A549 (cell line): ENCODE results near the gene MAP2. TPM values are rescaled to one million over a fixed set of nuclear protein-coding genes. Genes with fewer than 3 reads are reported as not detected.

Experiments
- ATAC-seq, 2 experiments: fragments of 200-7000 bp in 1 of 2; fragments of >200 bp in 1 of 2; cut with Nextera tagmentation in 1 of 2; cut with Tn5 transposase in 1 of 2; 3 replicates each; pipeline versions ENCODE4 v1.8.0 to v1.9.1; 2018 to 2020; ENCODE audit warnings: mild to moderate bottlenecking in 1 of 2, moderate library complexity in 1 of 2
- CTCF ChIA-PET: fragments of 300-600 bp; sonication (Branson Sonifier 250); formaldehyde crosslinking; extraction: SDS; loops from one replicate; lab custom pipeline; 2021; ENCODE audit warnings: antibody characterized with exemption, inconsistent platforms; lab: Yijun Ruan, JAX
- POLR2A ChIA-PET: fragments of 350-600 bp; formaldehyde crosslinking; extraction: SDS; loops from one replicate; lab custom pipeline; 2021; ENCODE audit warnings: antibody characterized with exemption, inconsistent platforms; lab: Yijun Ruan, JAX
- DNase-seq, 2 experiments: peaks; one replicate each; pipeline versions ENCODE4 v3.0.0 to v3.0.0-alpha.2; 2011 to 2016; ENCODE audit warnings: low read depth in 1 of 2, low spot score in 1 of 2
- FAIRE-seq: peaks from 2 replicates; lab custom pipeline; 2011; peaks lifted over from hg19 to GRCh38; lab: Jason Lieb, UNC
- H3K27ac ChIP-seq, 2 experiments: fragments of >200 bp; sonication (Bioruptor Twin); formaldehyde crosslinking; 3 replicates each; pipeline ENCODE4 v1.5.1; 2016 to 2017
- H3K4me1 ChIP-seq: fragments of >200 bp; sonication (Bioruptor Twin); formaldehyde crosslinking; 3 replicates; pipeline ENCODE4 v1.6.1; 2016
- H3K4me2 ChIP-seq: fragments of >200 bp; sonication (Bioruptor Twin); formaldehyde crosslinking; 3 replicates; pipeline ENCODE4 v1.6.1; 2016
- H3K4me3 ChIP-seq: fragments of >200 bp; sonication (Bioruptor Twin); formaldehyde crosslinking; 3 replicates; pipeline ENCODE4 v1.5.1; 2016
- H3K9me3 ChIP-seq: fragments of >200 bp; sonication (Bioruptor Twin); formaldehyde crosslinking; 3 replicates; pipeline ENCODE4 v1.6.1; 2016
- BHLHE40 ChIP-seq: IDR thresholded peaks from 2 replicates; pipeline ENCODE4 v1.6.1; 2012; ENCODE audit warnings: low read depth, low read length, inconsistent platforms
- CBX2 ChIP-seq: fragments of 200-600 bp; sonication (generic); IDR thresholded peaks from 2 replicates; pipeline ENCODE4 v1.6.1; 2016; ENCODE audit warnings: low read depth, mild to moderate bottlenecking, borderline replicate concordance
- CHD2 ChIP-seq: fragments of 150-350 bp; IDR thresholded peaks from 2 replicates; pipeline ENCODE4 v1.6.1; 2014; ENCODE audit warnings: low read length; ENCODE audit not compliant: partially characterized antibody
- CHD4 ChIP-seq: fragments of 200-600 bp; sonication (generic); IDR thresholded peaks from 2 replicates; pipeline ENCODE4 v1.6.1; 2016; ENCODE audit warnings: antibody characterized with exemption, mild to moderate bottlenecking, borderline replicate concordance
- EHMT2 ChIP-seq: fragments of 200-600 bp; sonication (generic); IDR thresholded peaks from 2 replicates; pipeline ENCODE4 v1.6.1; 2016; ENCODE audit warnings: antibody characterized with exemption, low read depth, mild to moderate bottlenecking, moderate library complexity
- EP300 ChIP-seq, 2 experiments: fragments of >200 bp; sonication (Bioruptor Twin); formaldehyde crosslinking; IDR thresholded peaks; 2 replicates in 1 of 2; 3 replicates in 1 of 2; pipeline ENCODE4 v1.6.1; 2016 to 2017
- GATA3 ChIP-seq: IDR thresholded peaks from 2 replicates; pipeline ENCODE4 v1.6.1; 2012; ENCODE audit warnings: borderline replicate concordance
- MAZ ChIP-seq: fragments of 150-350 bp; IDR thresholded peaks from 2 replicates; pipeline ENCODE4 v1.6.1; 2014; ENCODE audit warnings: antibody characterized with exemption, low read depth, low read length, borderline replicate concordance
- NFE2L2 ChIP-seq: fragments of 150-350 bp; conservative IDR thresholded peaks from 2 replicates; pipeline ENCODE4 v1.6.1; 2014; ENCODE audit warnings: low read length
- NPAS2 ChIP-seq: fragments of 250-450 bp; sonication (Bioruptor Pico); IDR thresholded peaks from 2 replicates; pipeline ENCODE4 v1.8.0; 2022; ENCODE audit warnings: mild to moderate bottlenecking, moderate library complexity, borderline replicate concordance
- NR3C1 ChIP-seq: fragments of >200 bp; sonication (Bioruptor Twin); formaldehyde crosslinking; IDR thresholded peaks from 3 replicates; pipeline ENCODE4 v1.6.1; 2017
- RAD21 ChIP-seq, 2 experiments: fragments of >200 bp in 1 of 2; sonication (Bioruptor Twin) in 1 of 2; formaldehyde crosslinking in 1 of 2; IDR thresholded peaks in 1 of 2; conservative IDR thresholded peaks in 1 of 2; 2 replicates in 1 of 2; 3 replicates in 1 of 2; pipeline ENCODE4 v1.6.1; 2012 to 2018; ENCODE audit warnings: inconsistent platforms in 1 of 2
- RARB ChIP-seq: fragments of 250-450 bp; sonication (Bioruptor Pico); IDR thresholded peaks from 2 replicates; pipeline ENCODE4 v1.8.0; 2021; ENCODE audit warnings: mild to moderate bottlenecking, moderate library complexity
- RCOR1 ChIP-seq: fragments of 150-350 bp; IDR thresholded peaks from 2 replicates; pipeline ENCODE4 v1.6.1; 2014; ENCODE audit warnings: antibody characterized with exemption, low read length, low read depth
- RFX5 ChIP-seq: fragments of 450-650 bp; IDR thresholded peaks from 2 replicates; pipeline ENCODE4 v1.7.1; 2014; ENCODE audit warnings: antibody characterized with exemption, mild to moderate bottlenecking, moderate library complexity
- TFCP2L1 ChIP-seq: fragments of 250-450 bp; sonication (Bioruptor Pico); IDR thresholded peaks from 2 replicates; pipeline ENCODE4 v1.5.0; 2021; ENCODE audit warnings: mild to moderate bottlenecking
- ZC3H11A ChIP-seq: fragments of 450-650 bp; IDR thresholded peaks from 2 replicates; pipeline ENCODE4 v1.6.1; 2014; ENCODE audit warnings: antibody characterized with exemption, mild to moderate bottlenecking
- ZFP36 ChIP-seq: fragments of 450-650 bp; IDR thresholded peaks from 2 replicates; pipeline ENCODE4 v1.6.1; 2014; ENCODE audit warnings: borderline replicate concordance; ENCODE audit not compliant: partially characterized antibody
- ZNF302 ChIP-seq: fragments of 250-450 bp; sonication (Bioruptor Pico); IDR thresholded peaks from 2 replicates; pipeline ENCODE4 v1.9.0; 2021; ENCODE audit warnings: inconsistent platforms, mild to moderate bottlenecking, moderate library complexity
- ZSCAN20 ChIP-seq: fragments of 250-450 bp; sonication (Bioruptor Pico); IDR thresholded peaks from 2 replicates; pipeline ENCODE4 v1.8.0; 2022; ENCODE audit warnings: mild to moderate bottlenecking, moderate library complexity
- WGBS: methylation state at CpG from one replicate; pipeline ENCODE4 v1.1.6; 2017; ENCODE audit errors: missing lambda C conversion rate; 5-methylcytosine and 5-hydroxymethylcytosine counted together
- polyA plus RNA-seq, 4 experiments: library from polyadenylated mRNA; depleted of rRNA in 3 of 4; stranded (reverse); fragments of >200 nt; fragmentation: RNase III in 1 of 4; extraction: RNeasy Plus Mini Kit Qiagen cat#74134 plus additional on column Dnase treatment in 1 of 4; gene quantifications; 2 replicates in 3 of 4; 3 replicates in 1 of 4; pipeline ENCODE4 v1.2.3, GENCODE V29; 2011 to 2017
- TF ChIP-seq, protein P1 (sequence below): IDR thresholded peaks from 2 replicates; pipeline ENCODE4 v1.6.1; 2012
- TF ChIP-seq, protein P2 (sequence below): fragments of >200 bp; sonication (Bioruptor Twin); formaldehyde crosslinking; IDR thresholded peaks from 2 replicates; pipeline ENCODE4 v1.6.1; 2016
- TF ChIP-seq, protein P3 (sequence below): fragments of >200 bp; sonication (Bioruptor Twin); formaldehyde crosslinking; IDR thresholded peaks from 3 replicates; pipeline ENCODE4 v1.5.1; 2016
- TF ChIP-seq, protein P4 (sequence below): fragments of >200 bp; sonication (Bioruptor Twin); formaldehyde crosslinking; IDR thresholded peaks from 3 replicates; pipeline ENCODE4 v1.6.1; 2016
- TF ChIP-seq, protein P5 (sequence below): fragments of 250-450 bp; sonication (Bioruptor Pico); IDR thresholded peaks from 2 replicates; pipeline ENCODE4 v1.5.0; 2020; ENCODE audit warnings: low read depth, mild to moderate bottlenecking, moderate library complexity
- TF ChIP-seq, protein P6 (sequence below): fragments of 250-450 bp; sonication (Bioruptor Pico); IDR thresholded peaks from 2 replicates; pipeline ENCODE4 v1.5.0; 2021; ENCODE audit warnings: mild to moderate bottlenecking, moderate library complexity, borderline replicate concordance

Gene MAP2
- polyA plus RNA-seq, 2 of the 4 experiments (the other 2 are of a cell fraction): 0.53 to 1.8 TPM

DNA sequence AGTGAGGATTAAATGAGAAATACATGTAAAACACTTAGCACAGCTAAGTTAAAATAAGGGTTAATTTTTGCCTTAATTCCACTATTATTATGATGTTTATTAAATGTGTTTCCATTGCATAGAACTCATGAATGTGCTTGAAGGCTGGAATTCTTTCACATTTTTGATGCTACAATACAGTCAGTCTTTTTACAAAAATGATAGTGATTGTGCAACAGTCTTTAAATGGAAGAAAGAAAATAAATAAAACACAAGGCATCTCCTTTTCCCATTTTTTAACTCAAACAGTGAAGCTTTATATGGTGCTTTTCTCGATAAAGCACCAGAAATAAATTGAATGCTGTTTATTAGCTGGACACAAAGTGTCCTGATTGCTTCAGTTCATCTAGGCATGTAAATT is 123.9 kb downstream of the MAP2 start:
- H3K4me3 ChIP-seq: no peak overlapping the region
- ChIA-PET POLR2A (no interaction called here), CTCF (interaction anchor here (0.9 to 1.3 kb wide), 2 partner anchors 122 to 124 kb away, joined by 3 read pairs; no protein-coding TSS in a partner anchor)
- no peak for TF ChIP-seq RCOR1
- TF ChIP-seq TFCP2L1 (CRISPR knock-in tag): no peak
- no peak for TF ChIP-seq BHLHE40
- no peak for TF ChIP-seq NR3C1
- TF ChIP-seq, protein P1, sequence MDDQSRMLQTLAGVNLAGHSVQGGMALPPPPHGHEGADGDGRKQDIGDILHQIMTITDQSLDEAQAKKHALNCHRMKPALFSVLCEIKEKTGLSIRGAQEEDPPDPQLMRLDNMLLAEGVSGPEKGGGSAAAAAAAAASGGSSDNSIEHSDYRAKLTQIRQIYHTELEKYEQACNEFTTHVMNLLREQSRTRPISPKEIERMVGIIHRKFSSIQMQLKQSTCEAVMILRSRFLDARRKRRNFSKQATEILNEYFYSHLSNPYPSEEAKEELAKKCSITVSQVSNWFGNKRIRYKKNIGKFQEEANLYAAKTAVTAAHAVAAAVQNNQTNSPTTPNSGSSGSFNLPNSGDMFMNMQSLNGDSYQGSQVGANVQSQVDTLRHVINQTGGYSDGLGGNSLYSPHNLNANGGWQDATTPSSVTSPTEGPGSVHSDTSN: no peak
- no peak for TF ChIP-seq CHD2
- TF ChIP-seq ZC3H11A: no peak
- no peak for TF ChIP-seq RFX5
- no peak for TF ChIP-seq EP300 (IDR thresholded peaks at IDR 0.05)
- no peak for TF ChIP-seq ZFP36
- TF ChIP-seq, protein P2, sequence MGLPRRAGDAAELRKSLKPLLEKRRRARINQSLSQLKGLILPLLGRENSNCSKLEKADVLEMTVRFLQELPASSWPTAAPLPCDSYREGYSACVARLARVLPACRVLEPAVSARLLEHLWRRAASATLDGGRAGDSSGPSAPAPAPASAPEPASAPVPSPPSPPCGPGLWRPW: no peak
- TF ChIP-seq RAD21 (conservative IDR thresholded peaks at IDR 0.05 in 1 of 2, IDR thresholded peaks at IDR 0.05 in 1 of 2): no peak
- TF ChIP-seq NFE2L2: no peak
- no peak for TF ChIP-seq RARB
- no peak for TF ChIP-seq EHMT2
- TF ChIP-seq, protein P3, sequence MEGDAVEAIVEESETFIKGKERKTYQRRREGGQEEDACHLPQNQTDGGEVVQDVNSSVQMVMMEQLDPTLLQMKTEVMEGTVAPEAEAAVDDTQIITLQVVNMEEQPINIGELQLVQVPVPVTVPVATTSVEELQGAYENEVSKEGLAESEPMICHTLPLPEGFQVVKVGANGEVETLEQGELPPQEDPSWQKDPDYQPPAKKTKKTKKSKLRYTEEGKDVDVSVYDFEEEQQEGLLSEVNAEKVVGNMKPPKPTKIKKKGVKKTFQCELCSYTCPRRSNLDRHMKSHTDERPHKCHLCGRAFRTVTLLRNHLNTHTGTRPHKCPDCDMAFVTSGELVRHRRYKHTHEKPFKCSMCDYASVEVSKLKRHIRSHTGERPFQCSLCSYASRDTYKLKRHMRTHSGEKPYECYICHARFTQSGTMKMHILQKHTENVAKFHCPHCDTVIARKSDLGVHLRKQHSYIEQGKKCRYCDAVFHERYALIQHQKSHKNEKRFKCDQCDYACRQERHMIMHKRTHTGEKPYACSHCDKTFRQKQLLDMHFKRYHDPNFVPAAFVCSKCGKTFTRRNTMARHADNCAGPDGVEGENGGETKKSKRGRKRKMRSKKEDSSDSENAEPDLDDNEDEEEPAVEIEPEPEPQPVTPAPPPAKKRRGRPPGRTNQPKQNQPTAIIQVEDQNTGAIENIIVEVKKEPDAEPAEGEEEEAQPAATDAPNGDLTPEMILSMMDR: no peak
- TF ChIP-seq, protein P4, sequence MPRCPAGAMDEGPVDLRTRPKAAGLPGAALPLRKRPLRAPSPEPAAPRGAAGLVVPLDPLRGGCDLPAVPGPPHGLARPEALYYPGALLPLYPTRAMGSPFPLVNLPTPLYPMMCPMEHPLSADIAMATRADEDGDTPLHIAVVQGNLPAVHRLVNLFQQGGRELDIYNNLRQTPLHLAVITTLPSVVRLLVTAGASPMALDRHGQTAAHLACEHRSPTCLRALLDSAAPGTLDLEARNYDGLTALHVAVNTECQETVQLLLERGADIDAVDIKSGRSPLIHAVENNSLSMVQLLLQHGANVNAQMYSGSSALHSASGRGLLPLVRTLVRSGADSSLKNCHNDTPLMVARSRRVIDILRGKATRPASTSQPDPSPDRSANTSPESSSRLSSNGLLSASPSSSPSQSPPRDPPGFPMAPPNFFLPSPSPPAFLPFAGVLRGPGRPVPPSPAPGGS: no peak
- TF ChIP-seq, protein P5, sequence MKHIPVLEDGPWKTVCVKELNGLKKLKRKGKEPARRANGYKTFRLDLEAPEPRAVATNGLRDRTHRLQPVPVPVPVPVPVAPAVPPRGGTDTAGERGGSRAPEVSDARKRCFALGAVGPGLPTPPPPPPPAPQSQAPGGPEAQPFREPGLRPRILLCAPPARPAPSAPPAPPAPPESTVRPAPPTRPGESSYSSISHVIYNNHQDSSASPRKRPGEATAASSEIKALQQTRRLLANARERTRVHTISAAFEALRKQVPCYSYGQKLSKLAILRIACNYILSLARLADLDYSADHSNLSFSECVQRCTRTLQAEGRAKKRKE (CRISPR knock-in tag): no peak
- no peak for TF ChIP-seq GATA3
- TF ChIP-seq ZSCAN20: no peak
- H3K27ac ChIP-seq: no peak overlapping the region
- H3K4me1 ChIP-seq: no peaks in the 10 kb centered on the region
- no peak overlapping the region for H3K4me2 ChIP-seq
- no peaks in the 10 kb centered on the region for H3K9me3 ChIP-seq
- 12% methylated on average over 1 of the region's 1 CpG for WGBS
- no peak for DNase-seq
- no peak for FAIRE-seq
- ATAC-seq: no peak

DNA sequence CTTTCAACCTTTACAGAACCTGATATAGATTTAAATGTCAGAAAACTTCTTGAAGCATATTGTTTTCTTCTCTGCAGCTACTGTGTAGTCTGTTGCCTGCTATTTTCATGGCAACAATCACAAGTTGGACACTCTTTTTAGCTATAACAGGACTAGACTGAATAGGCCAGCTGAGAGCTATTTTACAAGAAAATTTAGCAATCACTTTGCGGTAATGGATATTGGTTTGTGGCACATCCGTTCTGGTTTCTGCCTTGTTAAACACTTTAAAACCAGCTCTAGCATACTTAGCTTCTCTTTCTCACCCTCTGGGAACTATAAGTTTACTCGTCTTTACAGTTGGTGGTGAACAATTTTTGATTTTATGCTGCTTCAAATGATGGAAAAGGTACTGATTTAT is 125.7 kb downstream of the MAP2 start:
- H3K4me3 ChIP-seq: no peak overlapping the region
- TF ChIP-seq CHD2 (no peak), NPAS2 (CRISPR knock-in tag) (no peak), EP300 (IDR thresholded peaks at IDR 0.05) (no peak), CBX2 (no peak), ZNF302 (CRISPR knock-in tag) (no peak), CHD4 (no peak), MAZ (no peak), TFCP2L1 (CRISPR knock-in tag) (no peak)
- TF ChIP-seq, protein P5 (CRISPR knock-in tag): no peak
- TF ChIP-seq, protein P6, sequence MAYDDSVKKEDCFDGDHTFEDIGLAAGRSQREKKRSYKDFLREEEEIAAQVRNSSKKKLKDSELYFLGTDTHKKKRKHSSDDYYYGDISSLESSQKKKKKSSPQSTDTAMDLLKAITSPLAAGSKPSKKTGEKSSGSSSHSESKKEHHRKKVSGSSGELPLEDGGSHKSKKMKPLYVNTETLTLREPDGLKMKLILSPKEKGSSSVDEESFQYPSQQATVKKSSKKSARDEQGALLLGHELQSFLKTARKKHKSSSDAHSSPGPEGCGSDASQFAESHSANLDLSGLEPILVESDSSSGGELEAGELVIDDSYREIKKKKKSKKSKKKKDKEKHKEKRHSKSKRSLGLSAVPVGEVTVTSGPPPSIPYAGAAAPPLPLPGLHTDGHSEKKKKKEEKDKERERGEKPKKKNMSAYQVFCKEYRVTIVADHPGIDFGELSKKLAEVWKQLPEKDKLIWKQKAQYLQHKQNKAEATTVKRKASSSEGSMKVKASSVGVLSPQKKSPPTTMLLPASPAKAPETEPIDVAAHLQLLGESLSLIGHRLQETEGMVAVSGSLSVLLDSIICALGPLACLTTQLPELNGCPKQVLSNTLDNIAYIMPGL (CRISPR knock-in tag): no peak
- H3K27ac ChIP-seq: no peak overlapping the region
- ChIA-PET POLR2A (no interaction called here), CTCF (interaction anchor here (1.5 kb wide), 1 partner anchor 125 kb away, joined by 5 read pairs; the partner anchor contains the start of gene MAP2)
- DNase-seq: no peak
- no peak for ATAC-seq
- no peaks in the 10 kb centered on the region for H3K4me1 ChIP-seq
- 73% methylated on average over 3 of the region's 3 CpGs for WGBS
- H3K9me3 ChIP-seq: no peaks in the 10 kb centered on the region
- FAIRE-seq: no peak
- H3K4me2 ChIP-seq: no peak overlapping the region
